Left lung (tissue), 10 donors: ENCODE measurements around the gene CFAP92. TPM values are rescaled to one million over a fixed set of nuclear protein-coding genes. Genes with fewer than 3 reads are reported as not detected.

Experiments
- ATAC-seq: fragments of 200-7000 bp; cut with Tn5 transposase; one replicate; pipeline ENCODE4 v1.9.1; 2020; ENCODE audit warnings: moderate library complexity
- DNase-seq, 4 donors: peaks; one replicate each; pipeline ENCODE4 v3.0.0-alpha.2; 2013 to 2020
- H3K27ac ChIP-seq, 2 donors: fragments of 200-600 bp; sonication (generic) in 1 of 2; one replicate each; pipeline versions ENCODE4 v1.5.0 to v1.8.0; 2020 to 2021
- H3K27me3 ChIP-seq, 2 donors: fragments of 200-600 bp; sonication (generic) in 1 of 2; one replicate each; pipeline versions ENCODE4 v1.5.0 to v1.8.0; 2020 to 2021
- H3K36me3 ChIP-seq, 2 donors: fragments of 200-600 bp; sonication (generic) in 1 of 2; one replicate each; pipeline versions ENCODE4 v1.5.0 to v1.8.0; 2020 to 2021
- H3K4me1 ChIP-seq, 2 donors: fragments of 200-600 bp; one replicate each; pipeline ENCODE4 v1.8.0; 2021
- H3K4me3 ChIP-seq, 2 donors: fragments of 200-600 bp; sonication (generic) in 1 of 2; one replicate each; pipeline versions ENCODE4 v1.5.0 to v1.8.0; 2020 to 2021; ENCODE audit warnings: mild to moderate bottlenecking in 1 of 2
- H3K9me3 ChIP-seq, 2 donors: fragments of 200-600 bp; sonication (generic) in 1 of 2; one replicate each; pipeline versions ENCODE4 v1.5.0 to v1.8.0; 2020 to 2021
- CTCF ChIP-seq, 2 donors: fragments of 200-600 bp; sonication (generic) in 1 of 2; IDR thresholded peaks; one replicate each; pipeline versions ENCODE4 v1.5.0 to v1.8.0; 2021; ENCODE audit warnings: antibody characterized with exemption in 2 of 2
- intact Hi-C, 2 donors: fragments of 100-400 bp; cut with DNase I; formaldehyde crosslinking; loops; one replicate each; pipeline versions ENCODE4 v1.11.2 to v1.14.2; 2022
- polyA plus RNA-seq, 6 donors: library from polyadenylated mRNA; unstranded; fragments of 120-200 nt; gene quantifications; one replicate each; pipeline ENCODE4 v1.2.1, GENCODE V29; 2013; ENCODE audit not compliant: insufficient read length in 6 of 6
- total RNA-seq, 2 donors: library from RNA; stranded (reverse); fragmentation: NEBNext Ultra II Directional; extraction: Animal tissue kit (Norgen Biotek cat#: 25700); gene quantifications; one replicate each; pipeline ENCODE4 v1.2.1, GENCODE V29; 2021
- donor health status: DM: no; HTN: yes; CAD: no.
- donor health status: DM: no; HTN: no; CAD: no.

CFAP92 gene
- total and polyA plus RNA-seq, 8 donors = 1.7 to 4.4 (median 3.5) TPM

- DNase-seq (no peak), ATAC-seq (no peak)
- Histone ChIP-seq H3K27ac (peak overlapping the region in 1 of 2 donors; percentile 14), H3K36me3 (no peaks in the 10 kb centered on the region), H3K9me3 (no peaks in the 10 kb centered on the region), H3K4me1 (peaks cover 23 to 41% of the 10 kb centered on the region in 2 donors), H3K27me3 (no peaks in the 10 kb centered on the region), H3K4me3 (no peak overlapping the region)
- intact Hi-C loops = no loop called here
- TF ChIP-seq CTCF (IDR thresholded peaks at IDR 0.05) = no peak
These were observed 26.8 kb upstream of the CFAP92 start for GRCh38 chr3:129020691-129021090.

- Histone ChIP-seq H3K36me3 (no peaks in the 10 kb centered on the region), H3K9me3 (no peaks in the 10 kb centered on the region), H3K27me3 (no peaks in the 10 kb centered on the region), H3K4me3 (no peak overlapping the region), H3K4me1 (peaks cover 23 to 43% of the 10 kb centered on the region in 2 donors), H3K27ac (no peak overlapping the region)
- ATAC-seq (no peak), DNase-seq (no peak)
- intact Hi-C loops = no loop called here
- no peak for TF ChIP-seq CTCF (IDR thresholded peaks at IDR 0.05)
These were observed 25.4 kb upstream of the CFAP92 start for GRCh38 chr3:129019266-129019665.

- H3K4me1 ChIP-seq = peaks cover 23 to 41% of the 10 kb centered on the region in 2 donors
- no peak overlapping the region for H3K4me3 ChIP-seq
- H3K9me3 ChIP-seq = no peaks in the 10 kb centered on the region
- intact Hi-C loops = no loop called here
- peak in 1 of 4 donors; percentile 32 for DNase-seq
- peak overlapping the region in 1 of 2 donors; percentile 16 for H3K27ac ChIP-seq
- no peaks in the 10 kb centered on the region for H3K36me3 ChIP-seq
- ATAC-seq = no peak
- H3K27me3 ChIP-seq = no peaks in the 10 kb centered on the region
- TF ChIP-seq CTCF (IDR thresholded peaks at IDR 0.05) = no peak
These were observed 24.9 kb upstream of the CFAP92 start for GRCh38 chr3:129018751-129019150.

- ATAC-seq = peak; percentile 7
- no peak for TF ChIP-seq CTCF (IDR thresholded peaks at IDR 0.05)
- DNase-seq = no peak
- H3K4me1 ChIP-seq = peaks cover 23 to 41% of the 10 kb centered on the region in 2 donors
- H3K27ac ChIP-seq = peak overlapping the region in 1 of 2 donors; percentile 16
- no peaks in the 10 kb centered on the region for H3K9me3 ChIP-seq
- intact Hi-C loops = no loop called here
- H3K27me3 ChIP-seq = no peaks in the 10 kb centered on the region
- no peak overlapping the region for H3K4me3 ChIP-seq
- H3K36me3 ChIP-seq = no peaks in the 10 kb centered on the region
These were observed 24.4 kb upstream of the CFAP92 start for GRCh38 chr3:129018271-129018670.

GRCh38 chr3:129017484-129017899 lies 23.6 kb upstream of the CFAP92 start:
- intact Hi-C loops = no loop called here
- H3K36me3 ChIP-seq = no peaks in the 10 kb centered on the region

More at GRCh38 chr3:129017484-129017899, 23.6 kb upstream of the CFAP92 start:
- no peak for ATAC-seq
- no peak for DNase-seq
- H3K9me3 ChIP-seq = no peaks in the 10 kb centered on the region
- H3K4me3 ChIP-seq = no peak overlapping the region
- H3K27me3 ChIP-seq = no peaks in the 10 kb centered on the region
- no peak for TF ChIP-seq CTCF (IDR thresholded peaks at IDR 0.05)
- peaks cover 22 to 33% of the 10 kb centered on the region in 2 donors for H3K4me1 ChIP-seq
- peak overlapping the region; percentile 55 to 77 for H3K27ac ChIP-seq
